Inferior parietal cortex (tissue), 1 donor: ENCODE measurements around the gene MUC20.
"Not testable (repeated sequence)": the region's sequence is repeated elsewhere in the genome, so short reads cannot be mapped to it uniquely, and the experiment has no call there.

Source experiments
- DNase-seq: peaks from one replicate; pipeline ENCODE4 v3.0.0-alpha.2; 2016; ENCODE audit errors: extremely low spot score

MUC20 gene

GRCh38 chr3:195731356-195731905 is 10.7 kb downstream of the MUC20 start:
- DNase-seq, result no peak

DNA sequence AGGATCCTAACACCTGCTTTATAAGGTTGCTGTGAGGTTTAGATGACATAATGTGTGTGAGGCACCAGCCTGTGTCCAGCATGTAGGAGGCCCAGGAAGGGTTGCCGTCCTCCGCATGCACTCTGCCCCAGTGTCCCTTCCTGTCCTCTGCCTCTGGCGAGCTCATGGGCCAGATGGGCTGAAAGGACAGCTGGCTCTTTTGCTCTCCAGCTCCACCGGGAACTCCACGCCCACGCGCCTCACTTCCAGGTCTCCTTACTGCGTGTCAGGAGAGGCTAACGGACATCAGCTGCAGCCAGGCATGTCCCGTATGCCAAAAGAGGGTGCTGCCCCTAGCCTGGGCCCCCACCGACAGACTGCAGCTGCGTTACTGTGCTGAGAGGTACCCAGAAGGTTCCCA is 12.2 kb downstream of the MUC20 start:
- no peak for DNase-seq

DNA sequence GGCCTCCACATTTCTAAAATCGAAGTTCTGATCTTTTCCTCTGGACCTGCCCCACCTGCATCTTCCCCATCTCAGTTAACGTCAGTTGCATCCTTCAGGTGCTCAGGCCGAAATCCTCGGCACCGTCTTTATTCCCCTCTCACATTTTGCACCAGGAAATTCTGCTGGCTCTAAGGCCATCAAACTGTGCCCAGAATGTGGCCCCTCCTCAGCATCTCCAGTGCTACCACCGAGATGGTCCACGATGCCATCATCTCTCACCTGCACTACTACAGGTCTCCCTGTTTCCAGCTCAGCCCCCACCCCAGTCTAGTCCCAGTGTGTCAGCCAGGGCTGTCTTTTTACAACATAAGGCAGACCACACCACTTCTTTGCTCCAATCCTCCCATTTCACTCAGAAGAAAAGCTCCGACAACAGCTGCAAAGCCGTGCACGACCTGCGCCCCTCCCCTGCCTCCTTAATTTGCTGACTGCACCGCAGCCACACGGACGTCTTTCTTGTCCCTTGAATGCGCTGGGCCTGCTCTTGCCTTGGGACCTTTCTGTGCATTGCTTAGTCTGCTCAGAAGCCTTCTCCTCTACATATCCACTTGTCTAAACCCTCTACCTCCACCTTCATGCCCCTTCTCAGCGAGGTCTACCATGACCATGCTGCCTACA is 14.4 kb downstream of the MUC20 start:
- no peak for DNase-seq

GRCh38 chr3:195736866-195737490 is 16.2 kb downstream of the MUC20 start:
- no peak for DNase-seq

- DNase-seq, result not testable (repeated sequence)
These were observed 17.0 kb downstream of the MUC20 start for GRCh38 chr3:195737782-195738181.

DNA sequence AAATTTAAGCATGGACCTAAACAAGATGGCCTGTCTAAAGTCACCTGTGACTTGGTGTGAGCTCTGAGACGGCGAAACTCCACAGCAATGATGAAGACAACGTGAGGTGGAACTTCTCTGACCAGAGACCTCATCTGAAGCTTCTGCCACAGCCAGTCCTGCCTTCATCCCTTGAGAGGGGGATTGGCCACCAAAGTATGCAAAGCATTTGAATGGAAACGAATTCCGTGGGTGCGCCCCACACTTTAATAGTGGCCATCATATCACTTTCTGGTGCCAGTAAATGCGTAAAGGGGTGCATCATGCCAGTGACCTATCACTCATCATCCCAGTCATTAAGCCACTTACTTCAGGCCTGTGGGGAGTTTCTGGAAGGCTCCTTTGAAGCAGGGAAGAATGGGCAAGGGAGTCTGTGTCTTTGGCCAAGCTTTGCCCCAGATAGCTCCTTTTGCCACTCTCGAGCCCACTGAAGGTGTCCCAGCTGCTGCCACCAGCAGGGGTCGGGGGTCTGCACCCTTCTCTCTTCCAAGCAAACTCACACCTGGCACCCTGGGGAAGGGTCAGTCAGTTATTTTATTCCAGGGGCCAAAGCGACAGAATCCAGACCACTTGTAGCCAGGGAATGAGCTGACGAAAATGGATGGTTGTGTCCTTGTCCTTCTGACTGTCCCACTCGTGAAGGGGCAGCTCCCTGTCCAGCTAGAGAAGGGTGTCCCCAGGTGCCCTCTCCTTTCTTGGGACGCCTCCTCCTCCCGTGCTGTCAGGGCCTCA is 17.7 kb downstream of the MUC20 start:
- DNase-seq, result no peak

DNA sequence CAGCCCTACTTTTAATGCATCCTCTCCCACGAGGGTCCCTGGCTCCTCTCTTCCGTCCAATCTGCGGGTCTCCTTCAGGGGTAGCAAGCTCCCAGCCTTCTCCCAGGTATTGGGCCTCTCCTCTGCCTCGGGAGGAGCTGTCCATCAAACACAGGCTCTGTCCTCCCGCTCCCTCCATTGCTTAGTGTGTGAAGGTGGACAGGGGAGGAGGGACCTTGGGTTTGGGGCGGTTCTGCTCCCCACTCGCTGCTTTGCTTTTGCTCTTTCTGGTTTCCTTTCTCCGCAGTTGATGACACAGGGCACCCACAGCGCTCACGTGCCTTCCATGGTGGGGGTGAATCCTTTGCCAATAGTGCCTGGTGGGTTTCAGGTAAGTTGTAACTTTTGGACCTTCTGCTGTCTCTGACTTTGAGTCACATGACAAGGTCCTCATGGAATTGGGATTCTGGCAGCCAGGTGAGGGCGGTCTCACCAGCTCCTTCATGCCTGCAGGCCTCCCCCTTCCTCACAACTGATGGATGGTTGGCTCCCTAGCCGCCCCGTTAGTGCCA is 18.9 kb downstream of the MUC20 start:
- no peak for DNase-seq

DNA sequence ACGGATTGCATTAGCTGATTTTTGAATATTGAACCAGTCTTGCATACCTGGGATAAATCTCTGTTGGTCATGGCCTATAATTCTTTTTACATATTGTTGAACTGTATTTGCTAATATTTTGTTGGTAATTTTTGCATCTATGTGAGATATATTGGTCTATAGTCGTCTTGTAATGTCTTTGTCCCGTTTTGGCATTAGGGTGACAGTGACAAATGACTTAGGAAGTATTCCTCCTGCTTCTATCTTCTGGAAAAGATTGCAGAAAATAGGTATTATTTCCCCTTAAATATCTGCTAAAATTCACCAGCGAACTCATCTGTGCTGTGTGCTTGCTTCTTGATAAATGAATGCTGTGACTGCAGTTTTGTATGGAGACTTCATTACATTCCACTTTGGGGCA is 23.7 kb downstream of the MUC20 start:
- no peak for DNase-seq

DNA sequence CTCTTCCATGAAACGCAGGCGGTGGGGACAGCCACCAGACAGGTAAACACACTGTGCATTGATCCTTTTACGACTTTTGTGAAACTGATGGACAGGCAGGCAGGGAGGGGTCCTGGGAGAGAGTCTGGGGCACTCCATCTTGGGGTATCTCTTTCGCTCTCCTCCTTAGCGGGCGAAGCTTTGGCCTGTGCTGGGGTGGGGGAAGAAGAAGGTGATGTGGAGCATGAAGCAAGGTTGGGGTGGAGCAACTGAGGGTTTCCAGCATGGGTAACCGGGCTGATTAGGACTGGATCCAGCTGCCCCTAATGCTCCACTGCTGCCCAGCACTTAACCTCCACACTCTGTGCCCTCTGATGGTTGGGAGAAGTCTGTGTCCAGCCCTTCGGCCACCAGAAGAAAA is 25.6 kb downstream of the MUC20 start:
- DNase-seq, result no peak

- DNase-seq, result no peak
These were observed 26.0 kb downstream of the MUC20 start for GRCh38 chr3:195746751-195747150.

DNA sequence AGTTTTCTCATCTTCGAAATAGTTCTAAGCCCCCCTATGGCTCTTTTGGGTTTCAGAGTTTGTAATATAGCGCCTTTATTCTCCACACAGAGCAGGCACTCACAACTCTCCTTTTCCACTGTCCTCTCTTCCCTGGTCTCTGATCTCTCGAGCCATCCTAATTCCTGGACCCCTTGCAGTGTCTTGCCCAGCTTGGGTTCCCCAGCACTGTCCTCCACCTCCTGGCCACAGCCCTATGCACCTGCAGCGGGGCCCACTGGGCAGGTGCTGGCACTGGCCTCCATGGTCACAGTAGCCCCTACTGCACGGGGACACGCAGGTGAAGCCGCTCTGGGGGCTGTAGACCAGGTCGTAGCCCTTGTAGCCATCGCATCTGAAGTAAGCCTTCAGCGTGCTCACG is 27.9 kb downstream of the MUC20 start:
- DNase-seq, result no peak

GRCh38 chr3:195749101-195749500 is 28.3 kb downstream of the MUC20 start:
- DNase-seq, result not testable (repeated sequence)

DNA sequence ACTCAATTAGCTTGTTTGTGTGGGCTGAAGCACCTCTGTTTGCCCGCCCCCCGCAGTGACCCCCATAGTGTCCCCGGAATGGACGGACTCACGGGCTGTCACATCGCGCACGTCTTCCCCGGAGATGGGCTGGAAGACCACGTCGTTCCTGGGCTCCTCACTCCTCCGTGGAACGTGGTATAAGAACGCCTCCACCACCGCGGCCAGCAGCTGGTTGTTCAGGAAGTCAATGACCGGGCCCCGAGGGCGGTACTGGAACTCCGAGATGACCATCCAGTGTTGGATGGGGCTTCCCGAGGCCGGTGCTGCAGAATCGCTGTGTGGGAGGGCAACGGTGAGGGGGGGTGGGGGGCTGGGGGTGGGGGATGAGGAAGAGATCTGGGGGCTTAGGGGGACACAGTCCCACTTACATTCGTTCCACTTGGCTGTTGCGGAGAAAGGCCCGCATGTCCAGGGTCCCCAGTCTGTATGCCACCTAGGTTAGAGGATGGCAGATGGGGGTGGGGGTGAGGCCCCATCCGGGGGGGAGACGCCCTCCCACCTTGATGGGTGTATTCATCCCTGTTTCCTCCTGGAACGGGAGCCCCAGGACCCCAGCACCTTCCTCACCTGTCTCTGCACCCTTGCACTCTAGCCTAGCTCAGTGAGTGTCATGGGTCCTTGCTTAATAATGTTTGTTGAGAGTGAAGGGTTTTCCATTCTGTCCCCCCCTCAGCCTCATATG is 30.2 kb downstream of the MUC20 start:
- DNase-seq, result no peak

- no peak for DNase-seq
These were observed 30.8 kb downstream of the MUC20 start for GRCh38 chr3:195751560-195751959.

DNA sequence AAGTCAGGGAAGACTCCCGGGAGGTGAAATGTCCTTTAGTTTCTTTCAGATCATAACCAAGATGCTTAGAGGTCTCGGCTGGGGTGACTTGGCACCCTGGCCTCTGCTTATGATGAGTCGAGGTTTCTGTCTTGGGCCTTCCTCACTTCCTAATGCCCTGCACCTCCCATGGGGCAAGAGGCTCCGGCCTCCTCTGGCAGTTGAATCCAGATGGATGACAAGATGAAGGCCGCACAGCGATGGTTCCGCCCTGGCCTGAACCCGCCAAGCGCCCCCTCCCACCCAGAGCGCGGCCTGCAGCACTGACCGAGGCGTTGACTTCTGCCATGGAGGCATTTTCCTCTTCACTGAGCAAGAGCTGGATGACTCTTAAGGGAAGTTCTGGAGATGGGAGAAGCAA is 31.3 kb downstream of the MUC20 start:
- no peak for DNase-seq

DNA sequence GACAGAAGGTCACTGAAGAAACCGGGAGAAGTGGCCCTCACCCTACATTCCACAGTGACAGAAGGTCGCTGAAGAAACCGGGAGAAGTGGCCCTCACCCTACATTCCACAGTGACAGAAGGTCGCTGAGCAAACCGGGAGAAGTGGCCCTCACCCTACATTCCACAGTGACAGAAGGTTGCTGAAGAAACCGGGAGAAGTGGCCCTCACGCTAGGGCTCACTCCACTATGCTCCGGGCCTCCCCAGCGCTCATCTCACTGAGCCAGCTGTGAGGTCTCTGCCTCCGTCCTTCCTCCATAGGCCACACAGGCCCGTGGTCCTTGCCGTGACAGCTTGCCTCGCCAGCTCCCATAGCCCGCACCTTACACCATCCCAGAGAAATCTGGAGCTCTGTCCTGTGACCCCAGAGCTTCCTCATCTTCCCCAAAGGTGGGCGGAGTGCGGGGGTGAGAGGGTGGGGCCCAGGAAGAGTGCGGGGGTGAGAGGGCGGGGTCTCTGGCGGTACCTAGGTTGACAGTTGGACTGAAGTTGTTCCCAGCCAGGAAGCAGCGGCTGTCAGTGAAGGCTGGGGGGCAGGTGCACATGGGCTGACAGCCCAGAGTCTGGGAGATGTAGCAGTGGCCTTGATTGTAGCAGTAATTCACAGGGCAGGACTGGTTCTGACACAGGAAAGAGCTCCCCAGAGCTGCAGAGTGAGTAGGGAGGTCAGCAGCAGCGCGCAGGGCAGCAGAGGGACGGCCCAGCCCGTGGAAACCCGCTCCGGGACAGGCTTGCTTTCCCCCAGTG is 32.0 kb downstream of the MUC20 start:
- DNase-seq, result no peak

GRCh38 chr3:195753581-195753980 is 32.8 kb downstream of the MUC20 start:
- DNase-seq, result no peak

DNA sequence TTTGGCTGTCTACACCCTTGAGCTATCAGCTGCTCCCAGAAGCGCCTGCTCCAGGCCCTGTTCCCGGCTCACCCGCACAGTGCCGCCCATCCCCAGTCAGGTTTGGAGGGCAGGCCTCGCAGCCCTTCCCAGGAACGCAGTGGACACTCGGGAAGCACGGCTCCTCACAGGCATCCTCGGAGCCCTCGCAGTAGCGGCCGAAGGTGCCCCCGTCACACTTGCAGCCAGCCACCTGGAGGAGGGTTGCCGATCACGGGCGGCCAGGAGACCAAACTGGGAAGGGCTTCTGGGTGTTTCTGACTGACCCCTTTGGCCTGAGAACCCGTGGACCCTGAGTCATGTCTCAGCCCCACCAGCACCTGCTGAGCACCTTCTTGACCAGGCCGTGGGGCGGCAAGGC is 33.4 kb downstream of the MUC20 start:
- DNase-seq, result no peak

DNA sequence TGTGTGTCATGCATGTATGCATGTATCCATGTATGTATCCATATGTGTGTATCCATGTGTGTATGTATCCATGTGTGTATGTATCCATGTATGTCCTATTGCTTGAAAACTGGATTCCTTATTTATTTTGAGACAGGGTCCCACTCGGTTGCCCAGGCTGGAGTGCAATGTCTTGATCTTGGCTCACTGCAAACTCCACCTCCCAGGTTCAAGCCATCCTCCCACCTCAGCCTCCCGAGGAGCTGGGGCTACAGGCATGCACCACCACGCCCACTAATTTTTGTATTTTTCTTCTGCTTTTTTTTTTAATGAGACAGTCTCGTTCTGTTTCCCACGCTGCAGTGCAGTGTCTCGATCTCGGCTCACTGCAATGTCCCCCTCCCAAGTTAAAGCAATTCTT is 34.1 kb downstream of the MUC20 start:
- DNase-seq, result no peak

DNA sequence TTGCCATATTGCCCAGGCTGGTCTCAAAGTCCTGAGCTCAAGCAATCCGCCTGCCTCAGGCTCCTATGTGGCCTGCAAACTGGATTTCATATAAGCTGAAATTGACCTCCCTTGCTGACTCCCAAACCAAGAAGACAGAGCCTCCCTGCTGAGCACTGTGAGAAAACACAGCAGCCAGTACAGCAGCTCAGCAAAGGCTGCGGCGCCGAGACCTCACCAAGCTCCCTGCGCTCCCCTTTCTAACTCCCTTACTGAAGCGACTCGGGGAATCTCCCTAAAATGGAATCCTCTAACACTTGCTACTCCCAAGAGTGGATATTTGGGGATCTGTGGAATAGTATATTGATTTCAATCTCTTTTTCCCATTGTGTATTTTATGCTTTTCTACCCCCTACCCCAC is 34.6 kb downstream of the MUC20 start:
- DNase-seq, result no peak
